HL-60 (cell line): Measurements from ENCODE around the gene GALT.

ENCODE experiments used
- DNase-seq, 2 experiments: peaks; one replicate each; pipeline ENCODE4 v3.0.0-alpha.2; 2010 to 2020; ENCODE audit warnings: low read depth in 1 of 2, low spot score in 1 of 2
- H3K27ac ChIP-seq: fragments of 250-450 bp; sonication (Bioruptor Pico); replicated peaks from 2 replicates; pipeline ENCODE4 v1.5.1; 2020; ENCODE audit warnings: mild to moderate bottlenecking, moderate library complexity
- H3K27me3 ChIP-seq: fragments of 250-450 bp; sonication (Bioruptor Pico); 2 replicates; pipeline ENCODE4 v1.5.1; 2021; ENCODE audit warnings: mild to moderate bottlenecking, moderate library complexity; ENCODE audit not compliant: insufficient read depth, poor library complexity, severe bottlenecking
- H3K4me3 ChIP-seq: replicated peaks from 2 replicates; pipeline ENCODE4 v1.5.1; 2011; ENCODE audit warnings: mild to moderate bottlenecking, control low read depth, low read length; ENCODE audit not compliant: insufficient read depth
- GABPA ChIP-seq: IDR thresholded peaks from 2 replicates; pipeline ENCODE4 v1.6.1; 2012; ENCODE audit warnings: low read depth
- POLR2AphosphoS5 ChIP-seq: IDR thresholded peaks from 2 replicates; pipeline ENCODE4 v1.6.1; 2012; ENCODE audit warnings: low read depth
- SPI1 ChIP-seq: IDR thresholded peaks from 2 replicates; pipeline ENCODE4 v1.6.1; 2012; ENCODE audit warnings: low read depth, mild to moderate bottlenecking, borderline replicate concordance
- TF ChIP-seq, protein P1 (sequence below): IDR thresholded peaks from 2 replicates; pipeline ENCODE4 v1.6.1; 2012; ENCODE audit warnings: low read depth; ENCODE audit not compliant: insufficient replicate concordance
- TF ChIP-seq, protein P2 (sequence below): IDR thresholded peaks from one replicate; pipeline ENCODE4 v1.5.1; 2011; ENCODE audit warnings: low read length, control low read depth, inconsistent platforms; ENCODE audit not compliant: insufficient read depth

GALT gene

GRCh38 chr9:34647651-34648050, 1.2 kb downstream of the GALT start:
- Histone ChIP-seq H3K4me3 (peak overlapping the region; percentile 72), H3K27ac (no peak overlapping the region), H3K27me3 (no peaks in the 10 kb centered on the region)
- TF ChIP-seq POLR2AphosphoS5 (no peak), GABPA (no peak)
- TF ChIP-seq, protein P1, sequence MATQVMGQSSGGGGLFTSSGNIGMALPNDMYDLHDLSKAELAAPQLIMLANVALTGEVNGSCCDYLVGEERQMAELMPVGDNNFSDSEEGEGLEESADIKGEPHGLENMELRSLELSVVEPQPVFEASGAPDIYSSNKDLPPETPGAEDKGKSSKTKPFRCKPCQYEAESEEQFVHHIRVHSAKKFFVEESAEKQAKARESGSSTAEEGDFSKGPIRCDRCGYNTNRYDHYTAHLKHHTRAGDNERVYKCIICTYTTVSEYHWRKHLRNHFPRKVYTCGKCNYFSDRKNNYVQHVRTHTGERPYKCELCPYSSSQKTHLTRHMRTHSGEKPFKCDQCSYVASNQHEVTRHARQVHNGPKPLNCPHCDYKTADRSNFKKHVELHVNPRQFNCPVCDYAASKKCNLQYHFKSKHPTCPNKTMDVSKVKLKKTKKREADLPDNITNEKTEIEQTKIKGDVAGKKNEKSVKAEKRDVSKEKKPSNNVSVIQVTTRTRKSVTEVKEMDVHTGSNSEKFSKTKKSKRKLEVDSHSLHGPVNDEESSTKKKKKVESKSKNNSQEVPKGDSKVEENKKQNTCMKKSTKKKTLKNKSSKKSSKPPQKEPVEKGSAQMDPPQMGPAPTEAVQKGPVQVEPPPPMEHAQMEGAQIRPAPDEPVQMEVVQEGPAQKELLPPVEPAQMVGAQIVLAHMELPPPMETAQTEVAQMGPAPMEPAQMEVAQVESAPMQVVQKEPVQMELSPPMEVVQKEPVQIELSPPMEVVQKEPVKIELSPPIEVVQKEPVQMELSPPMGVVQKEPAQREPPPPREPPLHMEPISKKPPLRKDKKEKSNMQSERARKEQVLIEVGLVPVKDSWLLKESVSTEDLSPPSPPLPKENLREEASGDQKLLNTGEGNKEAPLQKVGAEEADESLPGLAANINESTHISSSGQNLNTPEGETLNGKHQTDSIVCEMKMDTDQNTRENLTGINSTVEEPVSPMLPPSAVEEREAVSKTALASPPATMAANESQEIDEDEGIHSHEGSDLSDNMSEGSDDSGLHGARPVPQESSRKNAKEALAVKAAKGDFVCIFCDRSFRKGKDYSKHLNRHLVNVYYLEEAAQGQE: no peak
- no peak for DNase-seq

- TF ChIP-seq, protein P2, sequence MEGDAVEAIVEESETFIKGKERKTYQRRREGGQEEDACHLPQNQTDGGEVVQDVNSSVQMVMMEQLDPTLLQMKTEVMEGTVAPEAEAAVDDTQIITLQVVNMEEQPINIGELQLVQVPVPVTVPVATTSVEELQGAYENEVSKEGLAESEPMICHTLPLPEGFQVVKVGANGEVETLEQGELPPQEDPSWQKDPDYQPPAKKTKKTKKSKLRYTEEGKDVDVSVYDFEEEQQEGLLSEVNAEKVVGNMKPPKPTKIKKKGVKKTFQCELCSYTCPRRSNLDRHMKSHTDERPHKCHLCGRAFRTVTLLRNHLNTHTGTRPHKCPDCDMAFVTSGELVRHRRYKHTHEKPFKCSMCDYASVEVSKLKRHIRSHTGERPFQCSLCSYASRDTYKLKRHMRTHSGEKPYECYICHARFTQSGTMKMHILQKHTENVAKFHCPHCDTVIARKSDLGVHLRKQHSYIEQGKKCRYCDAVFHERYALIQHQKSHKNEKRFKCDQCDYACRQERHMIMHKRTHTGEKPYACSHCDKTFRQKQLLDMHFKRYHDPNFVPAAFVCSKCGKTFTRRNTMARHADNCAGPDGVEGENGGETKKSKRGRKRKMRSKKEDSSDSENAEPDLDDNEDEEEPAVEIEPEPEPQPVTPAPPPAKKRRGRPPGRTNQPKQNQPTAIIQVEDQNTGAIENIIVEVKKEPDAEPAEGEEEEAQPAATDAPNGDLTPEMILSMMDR: no peak
- TF ChIP-seq POLR2AphosphoS5: no peak
- no peak for TF ChIP-seq GABPA
- TF ChIP-seq, protein P1: no peak
- no peak for TF ChIP-seq SPI1
- Histone ChIP-seq H3K27ac (no peak overlapping the region), H3K27me3 (no peaks in the 10 kb centered on the region), H3K4me3 (no peak overlapping the region)
- no peak for DNase-seq
Observed at GRCh38 chr9:34648673-34649072, 2.2 kb downstream of the GALT start.

DNA sequence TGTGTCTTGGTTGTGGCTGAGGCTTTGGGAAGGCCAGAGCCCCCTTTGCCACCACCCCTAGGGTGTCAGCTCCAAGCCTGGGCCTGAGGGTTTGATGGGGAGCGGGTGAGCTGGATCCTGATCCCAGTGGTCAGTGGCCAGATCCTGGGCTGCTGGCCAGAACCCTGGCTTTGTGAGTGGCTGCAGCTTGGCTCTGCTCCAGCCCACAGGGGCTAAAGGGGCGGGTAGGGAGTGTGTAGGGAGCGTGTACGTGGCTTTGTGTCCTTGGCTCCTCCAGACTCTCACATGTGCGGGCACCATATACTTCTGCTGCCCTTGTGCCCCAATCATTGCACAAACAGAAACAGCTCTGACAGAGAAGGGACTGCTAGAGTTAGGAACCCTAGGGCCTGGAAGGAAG, 4.3 kb downstream of the GALT start:
- H3K4me3 ChIP-seq: no peak overlapping the region
- TF ChIP-seq, protein P2: no peak
- no peak for TF ChIP-seq SPI1
- no peak for TF ChIP-seq GABPA
- no peak for TF ChIP-seq POLR2AphosphoS5
- TF ChIP-seq, protein P1: no peak
- no peak overlapping the region for H3K27ac ChIP-seq
- H3K27me3 ChIP-seq: no peaks in the 10 kb centered on the region
- DNase-seq: no peak

GRCh38 chr9:34651321-34651720, 4.8 kb downstream of the GALT start:
- Histone ChIP-seq H3K27me3 (no peaks in the 10 kb centered on the region), H3K27ac (no peak overlapping the region), H3K4me3 (no peak overlapping the region)
- no peak for DNase-seq
- no peak for TF ChIP-seq POLR2AphosphoS5
- TF ChIP-seq, protein P2: no peak
- TF ChIP-seq, protein P1: no peak
- TF ChIP-seq SPI1: no peak
- TF ChIP-seq GABPA: no peak
